HepG2 (cell line): ENCODE results near the gene PLA1A. TPM values are rescaled to one million over a fixed set of nuclear protein-coding genes. Genes with fewer than 3 reads are reported as not detected.

Source experiments
- BATF2 ChIP-seq: sonication (generic); formaldehyde crosslinking; IDR thresholded peaks from 2 replicates; pipeline ENCODE4 v1.8.0; 2022; ENCODE audit warnings: mild to moderate bottlenecking, missing genetic modification reagents, moderate library complexity
- FOXJ3 ChIP-seq: sonication (generic); formaldehyde crosslinking; IDR thresholded peaks from 2 replicates; pipeline ENCODE4 v1.4.0; 2020; ENCODE audit warnings: missing genetic modification reagents, mild to moderate bottlenecking, borderline replicate concordance
- HOMEZ ChIP-seq: IDR thresholded peaks from 2 replicates; pipeline ENCODE4 v1.6.1; 2016; ENCODE audit warnings: low read depth
- NCOR1 ChIP-seq: fragments of 200-600 bp; sonication (generic); IDR thresholded peaks from 2 replicates; pipeline ENCODE4 v1.7.0; 2017; ENCODE audit warnings: antibody characterized with exemption, low read length, borderline replicate concordance
- SAP130 ChIP-seq: IDR thresholded peaks from 2 replicates; pipeline ENCODE4 v1.6.1; 2016; ENCODE audit warnings: low read depth
- SRSF4 ChIP-seq: fragments of 200-400 bp; formaldehyde crosslinking; IDR thresholded peaks from one replicate; pipeline ENCODE4 v1.6.1; 2018; ENCODE audit warnings: mild to moderate bottlenecking, low read depth, low read length, moderate library complexity; ENCODE audit not compliant: poor library complexity, severe bottlenecking
- ZBTB10 ChIP-seq: sonication (generic); formaldehyde crosslinking; IDR thresholded peaks from 2 replicates; pipeline ENCODE4 v1.4.0; 2020; ENCODE audit warnings: missing genetic modification reagents, borderline replicate concordance
- ZNF232 ChIP-seq: sonication (generic); formaldehyde crosslinking; IDR thresholded peaks from 2 replicates; pipeline ENCODE4 v1.4.0; 2020; ENCODE audit warnings: missing genetic modification reagents, borderline replicate concordance
- ZNF350 ChIP-seq: sonication (generic); formaldehyde crosslinking; IDR thresholded peaks from 2 replicates; pipeline ENCODE4 v1.4.0; 2020; ENCODE audit warnings: mild to moderate bottlenecking, low read depth, missing genetic modification reagents, borderline replicate concordance
- ZNF597 ChIP-seq: sonication (generic); formaldehyde crosslinking; IDR thresholded peaks from 2 replicates; pipeline ENCODE4 v1.5.0; 2020; ENCODE audit warnings: missing genetic modification reagents
- polyA plus RNA-seq, 8 experiments: library from polyadenylated mRNA; depleted of rRNA in 3 of 8; stranded (reverse) in 7 of 8; unstranded in 1 of 8; fragments of >200 nt; fragmentation: Illumina TruSeq in 4 of 8; extraction: Trizol in 4 of 8; gene quantifications; 2 replicates each; pipeline versions ENCODE4 v1.2.1 to v1.2.3, GENCODE V29; 2011 to 2016; ENCODE audit warnings: low read depth in 4 of 8, missing spikeins in 1 of 8, mixed read lengths in 1 of 8; ENCODE audit not compliant: insufficient read depth in 1 of 8
- total RNA-seq, 5 experiments: library from RNA; depleted of rRNA; stranded (reverse); fragments of >200 nt; fragmentation: Illumina TruSeq; extraction: Trizol; gene quantifications; 2 replicates each; pipeline ENCODE4 v1.2.3, GENCODE V29; 2016; ENCODE audit warnings: low read depth in 1 of 5

PLA1A gene
- total and polyA plus RNA-seq, 2 of the 13 experiments (the other 11 are each of a cell fraction or from before 2014, with no cell fraction given) = 0.11 to 0.18 TPM

- no peak for TF ChIP-seq ZNF232 (CRISPR knock-in tag)
- TF ChIP-seq NCOR1 = no peak
- TF ChIP-seq HOMEZ (CRISPR knock-in tag) = no peak
- 0 out of 2 replicates have a peak, but pooled peaks have one; percentile 20 for TF ChIP-seq SAP130 (CRISPR knock-in tag)
- no peak for TF ChIP-seq FOXJ3 (CRISPR knock-in tag)
- TF ChIP-seq ZNF597 (CRISPR knock-in tag) = no peak
- TF ChIP-seq ZBTB10 = no peak
- TF ChIP-seq SRSF4 = no peak
- TF ChIP-seq ZNF350 (CRISPR knock-in tag) = no peak
- no peak for TF ChIP-seq BATF2 (CRISPR knock-in tag)
- TF ChIP-seq, all 625 proteins: peak for 7
Observed at GRCh38 chr3:119559441-119559963, 38.2 kb upstream of the PLA1A start, which contains the start of gene CD80 (continued).
